Bronchial epithelial cell (primary cell): ENCODE data around the gene NEDD4. TPM values are rescaled to one million over a fixed set of nuclear protein-coding genes. Genes with fewer than 3 reads are reported as not detected.
"Not testable (repeated sequence)": the region's sequence is repeated elsewhere in the genome, so short reads cannot be mapped to it uniquely, and the experiment has no call there.

Experiments used
- DNase-seq: peaks from one replicate; pipeline ENCODE4 v3.0.0-alpha.2; 2010; ENCODE audit warnings: low read depth
- FAIRE-seq: peaks from 2 replicates; lab custom pipeline; 2011; peaks lifted over from hg19 to GRCh38; lab: Jason Lieb, UNC
- H3K27me3 ChIP-seq: 2 replicates; pipeline ENCODE4 v1.5.1; 2011; ENCODE audit warnings: low read length; ENCODE audit not compliant: control insufficient read depth, insufficient read depth
- H3K36me3 ChIP-seq: 2 replicates; pipeline ENCODE4 v1.5.1; 2011; ENCODE audit warnings: low read length; ENCODE audit not compliant: control insufficient read depth, insufficient read depth
- H3K4me3 ChIP-seq: 2 replicates; pipeline ENCODE4 v1.5.1; 2011; ENCODE audit warnings: mild to moderate bottlenecking, low read depth, low read length, control low read depth
- CTCF ChIP-seq: IDR thresholded peaks from 2 replicates; pipeline ENCODE4 v1.5.1; 2011; ENCODE audit warnings: mild to moderate bottlenecking, moderate library complexity, low read length, control low read depth, inconsistent platforms; ENCODE audit not compliant: insufficient read depth, severe bottlenecking
- total RNA-seq: library from RNA; depleted of rRNA; stranded (reverse); fragments of >200 nt; gene quantifications from 2 replicates; pipeline ENCODE4 v1.2.1, GENCODE V29; 2014

The NEDD4 gene
- total RNA-seq, 1 donor from 2014 or later, result 37.1 TPM

- peak; percentile 72 for DNase-seq
- peaks cover 7% of the 10 kb centered on the region for H3K36me3 ChIP-seq
- peak; percentile 61 for TF ChIP-seq CTCF
- no peak for FAIRE-seq
- H3K27me3 ChIP-seq, result no peaks in the 10 kb centered on the region
- no peak overlapping the region for H3K4me3 ChIP-seq
Measured at GRCh38 chr15:55846116-55846707, 147.2 kb downstream of the NEDD4 start.

- not testable (repeated sequence) for DNase-seq, H3K36me3 ChIP-seq, H3K4me3 ChIP-seq, H3K27me3 ChIP-seq, FAIRE-seq
Measured at GRCh38 chr15:55842897-55843296, 150.5 kb downstream of the NEDD4 start.

GRCh38 chr15:55835866-55836265 lies 157.5 kb downstream of the NEDD4 start:
- FAIRE-seq (no peak), DNase-seq (no peak)
- no peak for TF ChIP-seq CTCF
- H3K4me3 ChIP-seq, result no peak overlapping the region
- H3K36me3 ChIP-seq, result peaks cover 6% of the 10 kb centered on the region
- H3K27me3 ChIP-seq, result no peaks in the 10 kb centered on the region

GRCh38 chr15:55834331-55834730 lies 159.1 kb downstream of the NEDD4 start:
- no peak for DNase-seq
- no peaks in the 10 kb centered on the region for H3K27me3 ChIP-seq
- peaks cover 3% of the 10 kb centered on the region for H3K36me3 ChIP-seq
- no peak overlapping the region for H3K4me3 ChIP-seq
- FAIRE-seq, result no peak
- no peak for TF ChIP-seq CTCF

- no peak overlapping the region for H3K4me3 ChIP-seq
- DNase-seq (peak; percentile 77), FAIRE-seq (no peak)
- no peaks in the 10 kb centered on the region for H3K36me3 ChIP-seq
- H3K27me3 ChIP-seq, result no peaks in the 10 kb centered on the region
- TF ChIP-seq CTCF, result no peak
Measured at GRCh38 chr15:55829826-55830225, 163.6 kb downstream of the NEDD4 start.

GRCh38 chr15:55827955-55828354 lies 165.5 kb downstream of the NEDD4 start:
- FAIRE-seq (no peak), DNase-seq (no peak)
- no peak for TF ChIP-seq CTCF
- H3K4me3 ChIP-seq, result no peak overlapping the region
- no peaks in the 10 kb centered on the region for H3K36me3 ChIP-seq
- H3K27me3 ChIP-seq, result no peaks in the 10 kb centered on the region
